H4 (cell line): ENCODE results near the gene FGF1. TPM values are rescaled to one million over a fixed set of nuclear protein-coding genes. Genes with fewer than 3 reads are reported as not detected.

Experiments
- DNase-seq: peaks from one replicate; pipeline ENCODE4 v3.0.0-alpha.2; 2015; ENCODE audit warnings: low spot score
- total RNA-seq: library from RNA; depleted of rRNA; stranded (reverse); fragments of >200 nt; shearing (Covaris generic); gene quantifications from 2 replicates; pipeline ENCODE4 v1.2.3, GENCODE V29; 2014

FGF1 gene
- total RNA-seq, 1 experiment from 2014 or later: 3.1 TPM

DNA sequence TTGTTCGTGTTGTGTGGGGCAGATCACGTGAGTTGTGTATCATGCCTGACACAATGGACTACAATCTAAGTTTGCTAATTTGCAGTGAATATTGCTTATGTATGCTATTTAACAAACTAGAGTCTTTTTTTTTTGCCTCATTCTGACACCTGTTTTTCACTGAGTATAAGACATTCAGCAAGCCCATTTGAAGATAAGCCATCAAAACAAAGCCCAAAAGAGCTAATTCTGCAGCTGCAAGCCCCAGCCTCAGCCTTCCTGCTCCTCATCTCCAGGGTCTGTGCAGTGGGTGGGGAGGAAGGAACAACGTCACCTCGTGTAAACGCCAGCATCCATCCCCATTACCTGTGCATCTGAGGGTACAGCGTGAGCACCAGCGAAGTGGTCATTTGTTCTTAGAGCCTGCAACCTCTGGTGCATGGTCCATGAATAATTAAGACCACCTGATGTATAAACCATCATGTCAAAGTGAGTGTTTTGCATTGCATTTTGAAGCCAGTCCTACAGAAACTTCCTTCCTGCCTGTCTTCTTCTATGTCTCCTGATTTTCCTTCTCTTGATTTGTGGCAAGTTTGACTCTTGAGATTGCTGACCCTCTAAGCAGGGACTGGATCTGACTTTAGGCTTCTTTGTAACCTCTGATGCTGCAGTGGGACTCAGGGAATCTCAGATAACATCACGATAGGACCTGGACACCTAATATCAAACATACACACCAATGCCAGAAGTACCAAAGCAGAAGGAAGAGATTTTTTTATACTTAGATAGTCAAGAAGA lies 73.2 kb downstream of the FGF1 start:
- DNase-seq: no peak

- DNase-seq: peak; percentile 53
Measured at GRCh38 chr5:142611154-142611553, 74.7 kb downstream of the FGF1 start.

- no peak for DNase-seq
Measured at GRCh38 chr5:142610176-142611001, 75.5 kb downstream of the FGF1 start.

GRCh38 chr5:142609142-142609541 lies 76.7 kb downstream of the FGF1 start:
- DNase-seq: no peak

- no peak for DNase-seq
Measured at GRCh38 chr5:142608081-142608480, 77.8 kb downstream of the FGF1 start.

DNA sequence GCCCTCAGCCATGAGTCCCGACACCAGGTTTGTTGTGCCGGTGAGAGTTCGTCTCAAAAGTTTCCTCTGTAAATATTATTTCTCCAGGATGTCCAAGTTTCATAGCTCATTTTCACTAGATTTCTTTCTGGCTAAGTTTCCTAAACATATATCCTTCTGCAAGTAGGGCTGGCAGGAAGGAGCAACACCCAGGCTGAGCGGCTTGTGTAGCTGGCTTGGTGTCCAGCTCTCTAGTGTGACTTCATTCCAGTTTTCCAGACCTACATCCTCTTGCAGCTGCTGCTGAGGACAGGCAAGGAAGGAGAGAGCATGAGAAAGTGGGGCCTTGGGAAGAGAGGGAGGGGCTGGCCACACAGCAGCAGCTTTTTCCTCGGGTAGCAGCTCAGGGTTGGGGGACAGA lies 80.3 kb downstream of the FGF1 start:
- DNase-seq: no peak

DNA sequence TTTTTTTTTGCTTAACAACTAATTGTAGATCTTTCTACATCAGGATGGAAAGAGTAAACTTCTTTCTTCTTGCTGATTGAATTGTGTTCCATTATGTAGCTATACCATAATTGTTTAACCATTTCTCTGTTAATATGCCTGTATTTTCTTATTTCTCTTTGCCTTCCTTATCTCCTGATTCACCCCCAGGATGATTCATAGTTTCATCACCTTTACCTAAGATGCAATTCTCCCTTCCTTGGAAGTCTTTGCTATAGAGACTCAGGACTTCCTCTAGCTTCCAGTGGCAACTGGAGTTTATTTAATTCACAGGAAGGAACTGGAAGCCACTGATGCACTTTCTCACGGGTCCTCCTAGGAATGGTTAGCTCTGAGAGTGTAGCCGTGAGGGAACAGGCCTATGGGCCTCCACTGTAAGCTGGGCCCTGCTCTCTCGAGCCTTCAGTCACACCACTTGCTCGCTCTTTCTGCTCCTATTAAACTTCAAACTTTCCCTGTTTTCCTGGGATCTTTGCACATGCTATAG lies 83.1 kb downstream of the FGF1 start:
- no peak for DNase-seq

DNA sequence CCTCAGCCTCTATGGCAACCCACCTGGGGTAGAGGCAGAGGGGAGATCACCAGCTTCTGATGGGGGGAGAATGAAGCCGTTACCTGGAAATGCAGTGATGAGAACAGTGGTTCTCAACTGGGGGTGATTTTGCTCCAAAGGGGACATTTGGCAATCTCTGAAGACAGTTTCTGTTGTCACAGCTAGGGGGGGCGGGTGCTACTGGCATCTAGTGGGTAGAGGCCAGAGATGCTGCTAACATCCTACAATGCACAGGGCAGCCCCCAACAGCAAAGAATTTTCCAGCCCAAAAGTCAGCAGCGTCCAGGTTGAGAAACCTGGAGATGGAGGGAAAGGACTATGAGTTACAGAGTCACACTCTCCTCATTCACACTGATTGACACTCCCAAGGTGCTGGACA lies 84.5 kb downstream of the FGF1 start:
- no peak for DNase-seq

GRCh38 chr5:142600611-142601358 lies 85.1 kb downstream of the FGF1 start:
- peak; percentile 85 for DNase-seq

GRCh38 chr5:142600092-142600491 lies 85.8 kb downstream of the FGF1 start:
- DNase-seq: no peak

DNA sequence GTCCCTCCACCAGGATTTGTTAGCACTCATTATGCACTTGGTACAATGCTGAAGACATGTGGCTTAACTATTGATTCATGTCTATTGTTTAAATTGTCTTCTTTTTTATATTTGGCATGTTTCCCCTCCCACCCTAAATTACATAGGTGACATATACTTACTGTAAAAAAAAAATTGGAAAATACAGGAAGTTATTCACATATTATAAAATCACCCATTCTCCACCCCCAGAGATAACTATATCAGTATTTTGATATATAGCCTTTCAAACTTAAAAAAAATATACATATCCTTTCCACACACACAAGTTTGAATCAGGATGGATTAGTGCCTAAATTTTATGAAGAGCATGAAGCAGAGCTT lies 87.6 kb downstream of the FGF1 start:
- no peak for DNase-seq

GRCh38 chr5:142597546-142598337 lies 88.1 kb downstream of the FGF1 start:
- DNase-seq: peak; percentile 71

DNA sequence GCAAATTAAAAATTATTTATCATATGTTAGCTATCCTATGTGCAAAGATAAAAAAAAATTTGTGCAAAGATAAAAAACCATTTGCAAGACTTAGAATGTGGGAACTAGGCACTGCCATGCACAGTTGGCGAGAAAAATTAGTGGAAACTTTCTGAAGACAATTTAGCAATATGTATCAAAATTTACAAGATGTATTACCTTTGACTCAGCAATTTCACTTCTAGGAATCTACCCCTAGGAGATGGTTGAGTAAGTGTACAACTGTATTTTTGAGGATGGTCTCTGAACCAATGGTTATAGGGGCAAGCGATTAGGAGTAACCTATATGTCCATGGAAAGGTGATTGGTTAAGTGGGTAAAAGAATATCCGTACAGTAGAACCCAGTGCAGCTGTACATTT lies 88.9 kb downstream of the FGF1 start:
- DNase-seq: no peak

DNA sequence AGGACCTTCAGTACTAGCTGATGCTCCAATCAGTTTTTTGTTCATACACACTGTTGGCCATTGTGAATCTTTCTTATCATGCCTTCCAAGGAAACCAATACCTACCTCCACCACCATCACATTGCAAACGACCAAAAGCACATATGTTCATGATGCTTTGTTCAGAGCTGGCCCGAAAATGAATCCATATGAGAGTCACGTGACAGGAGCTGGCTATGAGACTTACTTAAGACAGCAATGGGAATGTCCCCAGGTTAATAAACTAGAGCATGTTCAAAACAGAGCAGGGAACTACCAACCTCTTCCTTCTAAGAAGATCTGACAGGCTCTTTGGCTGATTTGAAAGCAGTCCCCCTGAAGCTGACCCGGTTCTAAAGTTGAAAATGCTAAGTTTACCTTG lies 93.5 kb downstream of the FGF1 start:
- DNase-seq: no peak

DNA sequence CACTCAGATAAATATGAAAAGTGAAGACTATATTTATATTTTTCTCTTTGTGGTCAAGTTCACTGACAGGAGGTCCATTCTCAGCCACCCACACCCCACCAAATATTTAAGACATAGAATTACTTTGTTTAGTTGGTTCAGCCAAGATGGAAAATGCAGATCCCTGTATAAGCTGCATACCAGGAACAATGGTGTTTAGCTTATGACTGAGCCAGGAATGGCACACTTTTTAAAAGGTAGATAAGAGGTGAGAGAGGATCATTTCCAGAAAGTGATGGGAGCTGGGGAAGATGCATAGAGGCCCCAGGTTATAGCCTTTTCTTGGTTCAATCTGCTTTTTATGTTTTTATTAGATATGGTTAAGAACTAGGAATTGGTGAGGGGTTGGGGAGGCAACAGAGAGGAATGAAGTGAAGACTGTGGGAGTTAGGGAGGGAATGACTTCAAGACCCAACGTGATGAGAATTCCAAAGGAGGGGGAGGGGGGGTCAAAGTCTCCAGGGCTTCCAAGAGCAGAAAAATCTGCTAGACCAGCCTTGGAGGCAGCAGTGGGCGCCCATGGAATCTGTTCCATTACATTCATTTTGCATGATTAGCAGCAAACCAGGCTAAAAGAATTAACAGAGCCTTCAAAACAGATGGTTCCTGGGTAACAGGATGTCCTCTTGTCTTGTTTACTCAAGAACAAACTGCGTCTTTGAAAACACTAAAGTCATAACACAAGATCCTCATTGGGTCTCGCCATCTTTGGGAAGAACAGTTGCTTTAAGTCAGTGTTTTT lies 95.2 kb downstream of the FGF1 start:
- DNase-seq: no peak

DNA sequence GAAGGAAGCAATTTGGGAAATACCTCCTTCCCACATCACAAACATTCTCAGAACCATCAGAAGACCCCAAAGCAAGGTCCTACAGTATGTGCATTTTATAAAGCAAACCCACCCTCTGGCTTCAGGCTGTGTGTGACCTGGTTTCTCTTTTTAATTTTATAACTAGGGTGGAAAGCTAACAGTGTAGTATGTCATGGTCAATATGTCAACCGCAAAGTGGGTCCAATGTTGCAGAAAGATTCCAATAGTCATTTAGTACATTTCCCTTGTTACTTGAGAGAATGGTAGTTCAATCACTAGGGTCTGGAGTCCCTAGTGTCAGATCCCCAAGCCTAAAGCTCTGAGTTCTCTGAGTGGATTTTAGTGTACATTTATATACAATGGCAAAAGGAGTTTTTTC lies 96.2 kb downstream of the FGF1 start:
- DNase-seq: no peak

GRCh38 chr5:142587354-142587965 lies 98.4 kb downstream of the FGF1 start:
- DNase-seq: peak; percentile 36

DNA sequence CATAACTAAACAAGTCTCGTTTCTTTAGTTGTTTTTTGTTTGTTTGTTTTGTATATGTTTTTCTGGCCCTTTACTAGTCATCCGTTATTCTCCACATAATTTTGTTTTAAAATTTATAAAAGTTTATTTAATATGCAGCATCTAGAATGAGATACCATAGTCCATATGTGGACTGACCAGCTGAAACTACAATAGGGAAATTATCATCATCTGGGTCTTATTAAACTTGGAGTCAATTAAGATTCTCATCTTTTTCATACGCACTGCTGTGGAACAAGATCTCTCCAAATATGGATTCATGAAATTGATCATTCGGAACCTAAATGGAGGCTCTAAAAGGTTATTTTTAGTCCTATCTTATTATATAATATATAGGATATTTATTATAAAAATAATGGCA lies 99.3 kb downstream of the FGF1 start:
- no peak for DNase-seq

DNA sequence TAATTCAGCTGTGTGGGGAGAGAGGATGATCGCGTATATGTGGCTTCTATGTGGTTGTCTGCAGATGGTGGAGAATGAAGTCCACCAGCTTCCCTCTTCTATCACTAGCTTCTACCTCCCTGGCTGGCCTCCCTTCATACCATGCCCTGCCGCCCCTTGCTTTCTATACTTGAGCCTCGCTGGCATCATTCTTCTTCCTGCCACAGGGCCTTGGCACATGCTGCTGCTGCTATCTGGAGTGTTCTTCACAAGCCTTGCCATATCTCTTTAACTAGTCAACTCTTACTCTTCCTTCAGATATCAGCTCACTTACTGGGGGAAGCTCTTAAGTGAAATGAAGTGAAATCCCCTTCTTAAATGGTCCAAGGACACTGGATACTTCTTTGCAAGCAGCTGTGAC lies 100.4 kb downstream of the FGF1 start:
- DNase-seq: no peak

DNA sequence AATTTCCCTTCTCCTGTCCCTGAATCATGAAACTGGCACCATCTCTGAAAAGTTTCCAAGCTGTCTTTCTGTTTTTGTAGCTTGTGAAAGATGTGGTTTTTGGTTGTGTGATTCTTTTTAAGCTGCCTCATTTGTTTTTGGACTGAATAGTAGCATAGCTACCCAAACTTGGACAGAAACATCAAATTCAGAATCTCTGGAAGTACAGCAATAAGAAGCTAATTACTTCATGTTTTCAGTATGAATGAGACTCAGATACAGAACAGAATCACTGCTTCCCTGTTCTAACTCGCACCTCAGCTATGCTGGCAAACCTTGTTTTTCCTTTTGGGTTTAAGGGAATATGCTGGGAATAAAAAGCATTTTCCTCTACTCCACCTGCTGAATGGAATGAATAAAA lies 101.0 kb downstream of the FGF1 start:
- no peak for DNase-seq
